Activated CD8-positive, alpha-beta T cell treated with anti-CD3 and anti-CD28 coated beads for 36 hours (primary cell): ENCODE measurements around the gene FAM76A. TPM values are rescaled to one million over a fixed set of nuclear protein-coding genes. Genes with fewer than 3 reads are reported as not detected.
"Not testable (repeated sequence)": the region's sequence is repeated elsewhere in the genome, so short reads cannot be mapped to it uniquely, and the experiment has no call there.

ENCODE experiments used
- ATAC-seq: fragments of 200-7000 bp; cut with Tn5 transposase; one replicate; pipeline ENCODE4 v1.10.0; 2021; ENCODE audit warnings: mild to moderate bottlenecking, moderate library complexity
- CTCF ChIA-PET: fragments of 350-600 bp; sonication (Branson Sonifier 250); formaldehyde crosslinking; loops from one replicate; lab custom pipeline; 2021; ENCODE audit warnings: antibody characterized with exemption; lab: Charles Lee
- POLR2A ChIA-PET: fragments of 350-600 bp; sonication (Branson Sonifier 250); formaldehyde crosslinking; loops from one replicate; lab custom pipeline; 2021; ENCODE audit warnings: antibody characterized with exemption; lab: Charles Lee
- DNase-seq: peaks from one replicate; pipeline ENCODE4 v3.0.0-alpha.2; 2020
- H3K27ac Mint-ChIP-seq: one replicate; pipeline ENCODE4 v1.8.0; 2021; ENCODE audit warnings: mild to moderate bottlenecking, mixed read lengths
- H3K27me3 Mint-ChIP-seq: one replicate; pipeline ENCODE4 v1.8.0; 2021; ENCODE audit warnings: mixed read lengths
- H3K36me3 Mint-ChIP-seq: one replicate; pipeline ENCODE4 v1.8.0; 2021; ENCODE audit warnings: low read depth, mixed read lengths
- H3K4me1 Mint-ChIP-seq: one replicate; pipeline ENCODE4 v1.8.0; 2021; ENCODE audit warnings: low read depth, mixed read lengths
- H3K4me3 Mint-ChIP-seq: one replicate; pipeline ENCODE4 v1.8.0; 2021; ENCODE audit warnings: mild to moderate bottlenecking, moderate library complexity, mixed read lengths
- H3K9me3 Mint-ChIP-seq: one replicate; pipeline ENCODE4 v1.8.0; 2021; ENCODE audit warnings: mixed read lengths
- CTCF ChIP-seq: fragments of 200-600 bp; IDR thresholded peaks from one replicate; pipeline ENCODE4 v1.8.0; 2022; ENCODE audit warnings: antibody characterized with exemption, mild to moderate bottlenecking
- intact Hi-C: fragments of 100-400 bp; cut with micrococcal nuclease; formaldehyde crosslinking; loops from one replicate; pipeline ENCODE4 v1.10.0; 2022
- total RNA-seq, 2 experiments: library from RNA; stranded (reverse); gene quantifications; one replicate each; pipeline ENCODE4 v1.2.3, GENCODE V29; 2021

Gene FAM76A
- total RNA-seq, 2 experiments from 2014 or later = 6.9 to 7.9 TPM

GRCh38 chr1:27782950-27783349, 57.2 kb downstream of the FAM76A start:
- intact Hi-C loops = no loop called here
- TF ChIP-seq CTCF = no peak
- no peak overlapping the region for H3K4me3 Mint-ChIP-seq
- ATAC-seq (no peak), DNase-seq (no peak)
- ChIA-PET CTCF (no interaction called here), POLR2A (interaction anchor here (0.7 kb wide), 1 partner anchor 48 kb away, joined by 3 read pairs; no protein-coding TSS in a partner anchor)
- H3K4me1 Mint-ChIP-seq = peaks cover 23% of the 10 kb centered on the region
- H3K9me3 Mint-ChIP-seq = no peaks in the 10 kb centered on the region
- H3K27ac Mint-ChIP-seq = no peak overlapping the region
- H3K27me3 Mint-ChIP-seq = no peaks in the 10 kb centered on the region
- H3K36me3 Mint-ChIP-seq = peaks cover 4% of the 10 kb centered on the region

- Mint-ChIP-seq H3K4me1 (peaks cover 16% of the 10 kb centered on the region), H3K27ac (no peak overlapping the region), H3K27me3 (no peaks in the 10 kb centered on the region), H3K9me3 (no peaks in the 10 kb centered on the region), H3K4me3 (no peak overlapping the region), H3K36me3 (peaks cover 6% of the 10 kb centered on the region)
- no peak for ATAC-seq
- intact Hi-C loops = no loop called here
- ChIA-PET CTCF (interaction anchor here (2.0 kb wide), 2 partner anchors 12 to 115 kb away, joined by 5 read pairs; partner anchors contain the start of gene STX12), POLR2A (interaction anchor here (0.6 to 1.6 kb wide), 2 partner anchors 46 to 979 kb away, joined by 3 to 5 read pairs; partner anchors contain the start of gene PPP1R8)
- no peak for DNase-seq
- no peak for TF ChIP-seq CTCF
Observed at GRCh38 chr1:27784700-27785099, 58.9 kb downstream of the FAM76A start.

- peaks cover 16% of the 10 kb centered on the region for H3K4me1 Mint-ChIP-seq
- H3K36me3 Mint-ChIP-seq = peaks cover 15% of the 10 kb centered on the region
- POLR2A ChIA-PET = interaction anchor here (1.6 kb wide), 1 partner anchor 45 kb away, joined by 5 read pairs; the partner anchor contains the start of gene PPP1R8
- CTCF ChIA-PET = interaction anchor here (0.6 to 2.0 kb wide), 3 partner anchors 9 to 117 kb away, joined by 3 to 5 read pairs (median 5); partner anchors contain the start of gene STX12
- TF ChIP-seq CTCF = no peak
- H3K4me3 Mint-ChIP-seq = no peak overlapping the region
- no peak for ATAC-seq
- H3K27me3 Mint-ChIP-seq = no peaks in the 10 kb centered on the region
- no peak overlapping the region for H3K27ac Mint-ChIP-seq
- intact Hi-C loops = no loop called here
- DNase-seq = no peak
- no peaks in the 10 kb centered on the region for H3K9me3 Mint-ChIP-seq
Observed at GRCh38 chr1:27785781-27786455, 60.2 kb downstream of the FAM76A start.

GRCh38 chr1:27787895-27788294, 62.1 kb downstream of the FAM76A start:
- Mint-ChIP-seq H3K4me1 (peaks cover 12% of the 10 kb centered on the region), H3K27me3 (no peaks in the 10 kb centered on the region), H3K36me3 (peaks cover 13% of the 10 kb centered on the region), H3K9me3 (no peaks in the 10 kb centered on the region), H3K27ac (no peak overlapping the region), H3K4me3 (no peak overlapping the region)
- no peak for TF ChIP-seq CTCF
- POLR2A ChIA-PET = no interaction called here
- intact Hi-C loops = no loop called here
- ATAC-seq = no peak
- CTCF ChIA-PET = interaction anchor here (0.6 kb wide), 1 partner anchor 157 kb away, joined by 3 read pairs; no protein-coding TSS in a partner anchor
- DNase-seq = no peak

- Mint-ChIP-seq H3K27me3 (no peaks in the 10 kb centered on the region), H3K36me3 (peaks cover 23% of the 10 kb centered on the region), H3K9me3 (no peaks in the 10 kb centered on the region), H3K4me3 (no peak overlapping the region), H3K27ac (no peak overlapping the region), H3K4me1 (peaks cover 10% of the 10 kb centered on the region)
- ATAC-seq (no peak), DNase-seq (no peak)
- TF ChIP-seq CTCF = no peak
- POLR2A ChIA-PET = no interaction called here
- CTCF ChIA-PET = interaction anchor here (1.0 kb wide), 1 partner anchor 493 kb away, joined by 3 read pairs; no protein-coding TSS in a partner anchor
- intact Hi-C loops = no loop called here
Observed at GRCh38 chr1:27789540-27790041, 63.8 kb downstream of the FAM76A start.

GRCh38 chr1:27790270-27790669, 64.5 kb downstream of the FAM76A start:
- H3K9me3 Mint-ChIP-seq, intact Hi-C loops, H3K27me3 Mint-ChIP-seq, CTCF ChIA-PET, DNase-seq, H3K4me1 Mint-ChIP-seq, H3K4me3 Mint-ChIP-seq, H3K27ac Mint-ChIP-seq, ATAC-seq: not testable (repeated sequence)
- POLR2A ChIA-PET = interaction anchor here (0.7 kb wide), 1 partner anchor 21 kb away, joined by 3 read pairs; no protein-coding TSS in a partner anchor
- H3K36me3 Mint-ChIP-seq = peaks cover 24% of the 10 kb centered on the region
